Renal cortical epithelial cell (primary cell): ENCODE data around the gene PATZ1. TPM values are rescaled to one million over a fixed set of nuclear protein-coding genes. Genes with fewer than 3 reads are reported as not detected.
"Not testable (repeated sequence)": the region's sequence is repeated elsewhere in the genome, so short reads cannot be mapped to it uniquely, and the experiment has no call there.

Source experiments
- DNase-seq: peaks from one replicate; pipeline ENCODE4 v3.0.0-alpha.2; 2011; ENCODE audit warnings: low read depth
- total RNA-seq: library from RNA; depleted of rRNA; stranded (reverse); fragments of >200 nt; gene quantifications from 2 replicates; pipeline ENCODE4 v1.2.3, GENCODE V29; 2014

The PATZ1 gene, protein sequence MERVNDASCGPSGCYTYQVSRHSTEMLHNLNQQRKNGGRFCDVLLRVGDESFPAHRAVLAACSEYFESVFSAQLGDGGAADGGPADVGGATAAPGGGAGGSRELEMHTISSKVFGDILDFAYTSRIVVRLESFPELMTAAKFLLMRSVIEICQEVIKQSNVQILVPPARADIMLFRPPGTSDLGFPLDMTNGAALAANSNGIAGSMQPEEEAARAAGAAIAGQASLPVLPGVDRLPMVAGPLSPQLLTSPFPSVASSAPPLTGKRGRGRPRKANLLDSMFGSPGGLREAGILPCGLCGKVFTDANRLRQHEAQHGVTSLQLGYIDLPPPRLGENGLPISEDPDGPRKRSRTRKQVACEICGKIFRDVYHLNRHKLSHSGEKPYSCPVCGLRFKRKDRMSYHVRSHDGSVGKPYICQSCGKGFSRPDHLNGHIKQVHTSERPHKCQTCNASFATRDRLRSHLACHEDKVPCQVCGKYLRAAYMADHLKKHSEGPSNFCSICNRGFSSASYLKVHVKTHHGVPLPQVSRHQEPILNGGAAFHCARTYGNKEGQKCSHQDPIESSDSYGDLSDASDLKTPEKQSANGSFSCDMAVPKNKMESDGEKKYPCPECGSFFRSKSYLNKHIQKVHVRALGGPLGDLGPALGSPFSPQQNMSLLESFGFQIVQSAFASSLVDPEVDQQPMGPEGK
- total RNA-seq = 17.7 and 19.2 TPM in 2 replicates

GRCh38 chr22:31346255-31346732 is at the start of gene PATZ1:
Gene PATZ1 (minus strand): TSS chr22:31346346. CDS start chr22:31345602, 744 bp downstream.
- peak; percentile 43 for DNase-seq

DNA sequence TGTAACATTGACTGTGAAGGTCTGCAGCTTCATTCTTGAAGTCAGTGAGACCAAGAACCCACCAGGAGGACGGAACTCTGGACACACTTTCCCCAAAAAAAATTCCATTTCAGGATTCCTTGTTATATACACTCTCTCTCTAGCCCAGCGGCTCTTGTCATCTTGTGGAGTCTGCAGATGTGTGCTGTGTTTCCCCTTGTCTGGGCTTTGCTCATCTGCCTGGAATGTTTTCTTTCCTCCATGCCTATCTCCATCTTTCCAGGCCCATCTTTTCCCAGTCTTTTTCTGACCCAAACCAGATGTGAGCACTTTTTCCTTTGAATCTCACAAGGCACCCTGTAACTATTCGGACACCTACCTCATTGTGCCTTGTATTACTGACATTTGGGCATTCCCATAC is 48.2 kb upstream of the PATZ1 start:
- DNase-seq = no peak

GRCh38 chr22:31393893-31394292 is 47.7 kb upstream of the PATZ1 start:
- no peak for DNase-seq

GRCh38 chr22:31378651-31379050 is 32.5 kb upstream of the PATZ1 start:
- DNase-seq = not testable (repeated sequence)

DNA sequence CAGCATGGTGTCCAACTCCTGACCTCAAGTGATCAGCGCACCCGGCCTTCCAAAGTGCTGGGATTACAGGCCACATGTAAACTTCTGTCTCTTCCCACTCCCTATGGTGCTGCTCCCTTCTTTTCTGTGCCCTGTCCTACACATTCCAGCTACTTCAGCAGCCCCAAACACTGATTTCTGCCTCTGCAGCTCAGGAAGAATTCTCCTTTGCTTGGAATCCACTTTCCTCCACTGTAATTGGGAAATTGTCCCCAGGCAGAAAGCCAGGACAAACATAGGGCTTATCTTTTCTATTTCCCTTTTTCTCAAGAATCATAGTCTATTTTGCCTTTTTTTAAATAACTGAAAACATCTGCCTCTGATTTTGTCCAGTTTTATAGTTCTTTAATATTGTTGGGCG is 32.0 kb upstream of the PATZ1 start:
- no peak for DNase-seq

DNA sequence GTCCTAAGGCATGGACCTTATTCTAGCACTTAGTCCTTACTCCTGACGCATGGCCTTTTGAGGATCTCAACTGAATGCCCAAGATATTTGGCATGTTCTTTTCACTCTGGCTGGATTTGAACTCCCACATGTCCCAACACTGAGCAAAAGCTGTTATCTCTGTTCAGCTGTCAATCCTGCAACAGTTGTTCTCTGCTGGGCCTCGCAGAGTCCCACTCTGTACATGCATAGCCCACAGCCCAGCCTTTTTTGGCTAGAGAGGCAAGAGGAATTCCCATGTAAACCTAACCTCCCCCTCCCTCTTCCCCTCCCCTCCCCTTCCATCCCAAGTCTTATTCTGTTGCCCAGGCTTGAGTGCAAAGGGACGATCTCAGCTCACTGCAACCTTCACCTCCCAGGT is 31.5 kb upstream of the PATZ1 start:
- no peak for DNase-seq

DNA sequence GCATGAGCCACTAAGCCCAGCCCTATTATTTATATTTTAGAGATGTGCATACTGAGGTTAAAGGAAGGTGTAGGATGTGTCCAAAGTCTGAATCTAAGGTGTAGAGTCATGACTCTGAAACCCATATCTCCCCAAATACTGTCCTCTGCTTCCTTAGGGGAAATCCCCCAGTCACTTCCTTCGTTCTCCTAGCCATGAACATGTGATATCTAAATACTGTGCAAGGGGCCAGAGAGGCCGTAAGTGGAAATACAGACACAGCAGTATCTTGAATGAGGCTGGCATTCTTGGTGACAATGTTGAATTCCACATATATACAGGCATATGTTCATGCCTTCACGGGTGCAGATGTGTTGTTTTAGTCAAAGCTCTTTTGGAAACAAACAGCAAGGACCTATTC is 21.3 kb upstream of the PATZ1 start:
- DNase-seq = no peak

DNA sequence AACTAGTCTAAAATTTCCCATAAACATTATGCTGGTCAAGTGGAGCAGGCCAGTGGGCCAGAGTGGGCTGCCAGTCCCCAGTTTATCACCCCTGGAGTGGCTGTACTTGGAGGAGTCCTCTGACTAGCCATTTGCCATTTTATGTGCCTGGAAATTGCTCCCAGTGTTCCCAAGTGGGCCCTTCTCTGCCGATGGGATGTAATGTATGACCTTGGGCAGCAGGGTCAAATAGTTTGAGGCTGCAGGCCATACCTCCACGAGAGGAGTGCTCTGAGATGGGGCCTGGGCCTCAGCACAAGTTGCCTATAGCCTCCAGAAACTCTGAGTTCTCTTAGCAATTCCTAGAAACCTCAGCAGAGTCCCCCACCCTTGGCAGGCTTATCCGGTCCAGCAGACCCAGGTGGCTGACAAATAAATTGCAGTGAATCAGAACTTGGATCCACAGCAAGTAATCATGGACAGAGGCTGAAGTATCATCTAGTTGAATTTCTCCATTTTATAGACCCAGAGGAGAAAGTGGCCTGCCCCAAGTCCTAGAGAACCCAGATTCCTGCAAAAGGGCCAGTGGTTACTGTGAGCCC is 17.8 kb upstream of the PATZ1 start:
- no peak for DNase-seq

DNA sequence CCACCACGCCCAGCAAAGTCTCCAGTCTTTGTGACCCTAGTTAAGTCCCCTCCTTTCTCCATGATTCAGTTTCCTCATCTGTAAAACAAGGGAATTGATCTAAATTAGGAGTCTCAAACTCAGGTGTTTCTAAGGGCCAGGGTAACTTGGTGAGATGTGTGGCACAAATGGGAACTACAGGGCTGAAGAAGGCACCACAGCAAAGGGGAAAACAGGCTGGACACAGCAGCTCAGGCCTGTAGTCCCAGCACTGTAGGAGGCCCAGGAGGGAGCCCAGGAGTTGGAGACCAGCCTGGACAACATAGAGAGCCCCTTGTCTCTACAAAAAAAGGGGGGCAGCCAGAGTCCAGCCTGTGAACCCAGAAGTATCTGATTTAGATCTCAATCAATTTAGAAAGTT is 15.6 kb upstream of the PATZ1 start:
- DNase-seq = no peak

DNA sequence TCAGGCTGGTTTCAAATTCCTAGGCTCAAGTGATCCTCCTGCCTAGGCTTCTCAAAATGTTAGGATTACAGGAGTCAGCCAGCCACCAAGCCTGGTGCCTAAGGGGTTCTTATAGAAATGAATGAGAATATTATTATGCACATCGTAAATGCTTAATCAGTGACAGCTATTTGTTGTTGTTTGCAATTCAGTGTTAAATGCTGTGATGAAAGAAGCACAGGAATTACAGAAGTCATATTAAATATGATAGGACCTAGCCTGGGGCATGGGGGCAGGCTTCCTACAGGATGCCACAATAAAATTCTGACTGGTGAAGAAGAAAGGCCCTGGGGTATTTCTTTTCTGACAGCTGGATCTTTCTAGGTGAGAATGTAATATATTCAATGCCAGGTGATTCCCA is 13.9 kb upstream of the PATZ1 start:
- no peak for DNase-seq

DNA sequence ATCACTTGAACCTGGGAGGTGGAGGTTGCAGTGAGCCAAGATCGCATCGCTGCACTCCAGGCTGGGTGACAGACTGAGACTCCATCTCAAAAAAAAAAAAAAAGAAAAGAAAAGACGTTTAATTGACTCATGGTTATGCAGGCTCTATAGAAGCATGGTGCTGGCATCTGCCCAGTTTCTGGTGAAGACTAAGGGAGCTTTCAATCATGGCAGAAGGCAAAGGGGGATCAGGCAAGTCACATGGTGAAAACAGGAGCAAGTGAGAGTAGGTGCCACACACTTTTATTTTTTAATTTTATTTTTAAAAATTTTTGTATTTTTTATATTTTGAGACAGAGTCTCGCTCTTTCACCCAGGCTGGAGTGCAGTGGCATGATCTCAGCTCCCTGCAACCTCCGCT is 8.4 kb upstream of the PATZ1 start:
- DNase-seq = no peak

- peak; percentile 57 for DNase-seq
These were observed 4.3 kb upstream of the PATZ1 start for GRCh38 chr22:31350410-31350863.

DNA sequence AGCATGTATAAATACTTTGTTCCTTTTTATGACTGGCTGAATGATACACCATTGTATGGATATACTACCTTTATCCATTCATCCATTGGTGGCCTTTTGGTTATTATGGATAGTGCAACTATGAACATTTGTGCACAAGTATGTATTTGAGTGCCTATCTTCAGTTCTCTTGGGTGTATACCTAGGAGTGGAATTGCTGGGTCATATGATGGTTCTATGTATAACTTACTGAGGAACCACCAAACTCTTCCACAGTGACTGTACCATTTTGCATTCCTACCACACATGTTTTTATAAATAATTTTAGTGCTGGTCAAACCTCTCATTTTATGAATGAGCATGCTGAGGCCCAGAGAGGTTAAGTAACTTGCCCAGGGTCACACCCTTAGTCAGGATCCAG is 3.8 kb upstream of the PATZ1 start:
- DNase-seq = no peak

- DNase-seq = no peak
These were observed 2.6 kb upstream of the PATZ1 start for GRCh38 chr22:31348766-31349165.

DNA sequence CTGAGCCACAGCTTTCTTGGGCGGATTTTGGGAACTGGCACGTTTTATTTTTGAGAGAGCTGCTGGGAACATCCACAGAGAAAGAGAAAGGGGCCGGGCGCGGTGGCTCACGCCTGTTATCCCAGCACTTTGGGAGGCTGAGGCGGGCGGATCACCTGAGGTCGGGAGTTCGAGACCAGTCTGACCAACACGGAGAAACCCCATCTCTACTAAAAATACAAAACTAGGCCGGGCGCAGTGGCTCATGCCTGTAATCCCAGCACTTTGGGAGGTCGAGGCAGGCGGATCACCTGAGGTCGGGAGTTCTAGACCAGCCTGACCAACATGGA is 1.8 kb upstream of the PATZ1 start:
- DNase-seq = not testable (repeated sequence)

DNA sequence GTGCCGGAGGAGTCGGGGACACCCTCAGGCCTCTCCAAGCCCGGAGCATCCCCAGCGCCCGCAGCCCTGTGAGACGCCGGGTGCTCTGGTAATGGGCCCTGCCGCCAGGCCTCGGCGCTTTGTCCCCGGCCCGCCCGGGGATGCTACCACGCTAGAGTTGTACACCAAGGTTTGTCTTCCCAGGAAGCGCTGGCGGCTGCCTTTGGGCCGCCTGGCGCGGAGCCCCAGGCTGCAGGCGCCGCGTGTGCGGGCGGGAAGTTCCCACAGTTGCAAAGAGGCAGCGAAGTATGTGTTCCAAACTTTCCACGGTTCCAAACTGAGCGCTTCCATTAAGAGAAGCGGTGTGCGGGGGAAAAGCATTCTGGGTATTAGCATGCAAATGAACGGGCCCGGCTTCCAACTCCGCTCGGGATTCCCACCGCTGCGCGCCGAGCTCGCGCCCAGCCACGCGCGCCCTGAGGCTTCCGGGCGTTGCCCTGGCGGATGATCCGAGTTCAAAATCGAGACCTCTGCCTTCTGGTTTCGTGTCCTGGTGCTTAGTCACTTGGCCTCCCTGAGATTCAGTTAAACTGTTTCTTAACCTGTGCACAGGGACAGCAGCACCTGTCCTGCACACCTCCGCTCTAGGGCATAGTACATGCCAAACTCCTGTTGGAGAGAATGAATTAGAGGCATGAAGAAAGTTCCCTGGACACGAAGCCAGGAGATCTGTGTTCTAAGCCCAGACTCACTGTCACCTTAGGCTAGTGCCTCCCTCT is 1.3 kb upstream of the PATZ1 start:
- DNase-seq = peak; percentile 54

DNA sequence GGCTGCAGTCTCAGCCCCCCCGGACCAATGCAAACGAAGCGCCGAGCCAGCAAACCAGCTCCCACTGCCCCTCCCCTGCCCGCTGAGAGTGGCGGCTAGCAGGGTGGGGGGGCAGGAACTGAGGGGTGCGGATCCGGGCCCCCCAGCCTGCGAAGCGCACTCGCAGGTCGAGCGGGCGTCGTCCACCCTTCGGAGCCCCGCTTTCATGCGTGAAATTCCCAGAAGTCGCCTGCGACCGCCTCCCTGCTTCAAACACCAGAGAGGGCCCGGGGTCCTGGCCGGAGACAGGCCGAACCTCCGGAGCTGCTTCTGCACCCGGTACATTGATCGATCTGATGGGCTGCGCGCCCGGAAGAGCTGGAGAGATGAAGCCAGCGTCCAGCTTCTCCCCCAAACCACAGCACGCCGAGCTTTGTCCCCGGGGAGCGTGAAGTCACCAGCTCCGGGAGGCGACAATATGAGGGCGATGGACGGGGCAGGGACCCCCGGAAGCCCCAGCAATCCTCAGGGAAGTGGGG is 646 bp upstream of the PATZ1 start:
- no peak for DNase-seq

- DNase-seq = peak; percentile 41
These were observed 553 bp downstream of the PATZ1 start for GRCh38 chr22:31345331-31346254.

DNA sequence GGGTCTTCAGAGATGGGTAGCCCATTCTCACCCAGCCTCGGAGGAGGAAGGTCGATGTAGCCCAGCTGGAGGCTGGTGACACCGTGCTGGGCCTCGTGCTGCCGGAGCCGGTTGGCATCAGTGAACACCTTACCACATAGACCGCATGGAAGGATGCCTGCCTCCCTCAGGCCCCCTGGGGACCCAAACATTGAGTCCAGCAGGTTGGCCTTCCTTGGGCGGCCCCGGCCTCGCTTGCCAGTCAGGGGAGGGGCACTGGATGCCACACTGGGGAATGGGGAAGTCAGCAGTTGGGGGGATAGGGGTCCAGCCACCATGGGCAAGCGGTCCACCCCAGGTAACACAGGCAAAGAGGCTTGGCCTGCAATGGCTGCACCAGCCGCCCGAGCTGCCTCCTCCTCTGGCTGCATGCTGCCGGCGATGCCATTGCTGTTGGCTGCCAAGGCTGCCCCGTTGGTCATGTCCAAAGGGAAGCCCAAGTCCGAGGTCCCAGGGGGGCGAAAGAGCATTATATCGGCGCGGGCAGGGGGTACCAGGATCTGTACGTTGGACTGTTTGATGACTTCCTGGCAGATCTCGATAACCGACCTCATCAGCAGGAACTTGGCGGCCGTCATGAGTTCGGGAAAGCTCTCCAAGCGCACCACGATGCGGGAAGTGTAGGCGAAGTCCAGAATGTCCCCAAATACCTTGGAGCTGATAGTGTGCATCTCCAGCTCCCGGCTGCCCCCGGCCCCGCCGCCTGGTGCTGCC is 1.4 kb downstream of the PATZ1 start:
- no peak for DNase-seq

GRCh38 chr22:31344256-31344577 is 1.9 kb downstream of the PATZ1 start:
- no peak for DNase-seq
